SIG-M5 (cell line): Measurements from ENCODE around the gene NFE2L1.
"Not testable (repeated sequence)": the region's sequence is repeated elsewhere in the genome, so short reads cannot be mapped to it uniquely, and the experiment has no call there.

Experiments
- DNase-seq: peaks from one replicate; lab custom pipeline; 2025; lab: John Stamatoyannopoulos, UW

Gene NFE2L1

GRCh38 chr17:48048384-48049126 is 396 bp downstream of the NFE2L1 start:
- DNase-seq: peak; percentile 21

DNA sequence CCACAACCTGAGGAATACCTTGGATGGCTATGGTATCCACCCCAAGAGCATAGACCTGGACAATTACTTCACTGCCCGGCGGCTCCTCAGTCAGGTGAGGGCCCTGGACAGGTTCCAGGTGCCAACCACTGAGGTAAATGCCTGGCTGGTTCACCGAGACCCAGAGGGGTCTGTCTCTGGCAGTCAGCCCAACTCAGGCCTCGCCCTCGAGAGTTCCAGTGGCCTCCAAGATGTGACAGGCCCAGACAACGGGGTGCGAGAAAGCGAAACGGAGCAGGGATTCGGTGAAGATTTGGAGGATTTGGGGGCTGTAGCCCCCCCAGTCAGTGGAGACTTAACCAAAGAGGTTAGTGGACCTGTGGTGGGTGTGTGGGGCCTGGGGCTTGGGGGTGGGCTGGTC is 3.1 kb downstream of the NFE2L1 start:
- no peak for DNase-seq

DNA sequence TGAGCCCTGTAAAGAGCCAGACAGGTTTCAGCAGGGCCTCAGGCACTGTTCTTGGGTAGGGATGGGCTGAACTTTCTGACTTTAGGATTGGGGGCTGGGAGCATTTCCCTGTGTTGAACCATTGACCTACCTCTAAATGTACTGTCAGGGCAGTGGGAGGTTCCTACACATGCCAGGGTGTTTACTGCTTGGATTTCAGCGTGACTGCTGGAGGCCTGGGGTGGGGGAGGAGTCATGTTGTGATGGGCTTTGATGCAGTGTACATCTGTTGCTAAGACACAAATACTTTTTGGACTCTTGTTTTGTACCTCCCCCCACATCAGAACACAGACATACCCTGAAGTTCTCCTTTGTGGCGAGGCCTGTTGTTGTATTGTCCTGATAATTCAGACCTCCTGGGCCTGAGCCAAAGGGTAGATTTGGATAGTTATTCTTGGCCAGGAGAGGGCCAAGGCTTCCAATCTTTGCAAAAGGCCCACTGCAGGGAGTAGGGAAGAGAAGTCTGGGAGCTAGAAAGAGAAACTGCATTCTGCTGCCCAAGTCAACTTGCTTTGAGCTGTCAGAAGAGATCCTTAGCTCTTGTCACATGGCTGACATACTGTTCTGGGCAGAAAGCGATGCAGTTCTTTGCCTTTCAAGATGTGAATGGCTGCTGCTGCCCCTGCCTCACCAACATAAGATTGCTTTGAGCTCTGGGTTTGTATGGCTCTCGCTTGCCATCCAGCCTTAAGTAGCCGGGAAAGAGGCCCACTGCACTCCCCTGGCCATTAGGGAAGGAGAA is 3.7 kb downstream of the NFE2L1 start:
- no peak for DNase-seq

DNA sequence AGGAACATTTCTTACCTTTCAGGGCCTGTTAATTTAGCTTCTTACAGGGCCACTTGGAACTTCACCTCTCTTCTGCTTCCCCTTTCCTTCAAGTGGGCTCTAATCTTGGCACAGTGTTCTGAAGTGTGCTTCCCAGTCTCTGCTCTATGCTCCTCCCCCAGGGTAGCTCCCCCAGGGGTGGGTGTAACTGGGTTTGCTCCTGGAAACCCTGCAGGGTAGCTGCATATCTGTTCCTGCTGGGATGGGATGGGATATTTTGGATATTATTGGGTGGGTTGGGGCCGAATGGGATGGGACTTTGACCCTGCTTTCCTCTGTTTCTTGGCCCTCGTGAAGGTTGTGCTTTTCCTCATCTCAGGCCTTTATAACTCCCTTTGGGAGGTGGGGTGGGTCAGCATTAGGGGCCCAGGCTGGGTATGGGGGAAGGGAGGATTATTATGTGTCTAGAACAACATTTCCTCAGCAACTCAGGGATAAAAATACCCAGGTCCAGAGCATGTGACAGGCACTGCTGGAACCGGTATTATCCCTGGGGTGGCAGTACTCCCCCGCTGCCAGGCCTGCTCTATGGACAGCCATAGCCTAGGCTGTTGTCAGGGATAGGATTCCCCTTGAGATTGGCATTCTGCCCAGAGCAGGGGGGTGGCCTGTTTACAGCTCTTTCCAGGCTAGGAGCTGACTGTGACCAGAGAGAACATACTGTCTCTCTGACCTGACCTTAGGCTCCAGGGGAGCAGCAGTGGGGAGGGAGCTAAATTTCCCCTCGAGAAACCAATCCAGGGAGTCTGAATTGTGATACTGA is 5.0 kb downstream of the NFE2L1 start:
- no peak for DNase-seq

- no peak for DNase-seq
Observed at GRCh38 chr17:48053758-48054237, 5.6 kb downstream of the NFE2L1 start.

DNA sequence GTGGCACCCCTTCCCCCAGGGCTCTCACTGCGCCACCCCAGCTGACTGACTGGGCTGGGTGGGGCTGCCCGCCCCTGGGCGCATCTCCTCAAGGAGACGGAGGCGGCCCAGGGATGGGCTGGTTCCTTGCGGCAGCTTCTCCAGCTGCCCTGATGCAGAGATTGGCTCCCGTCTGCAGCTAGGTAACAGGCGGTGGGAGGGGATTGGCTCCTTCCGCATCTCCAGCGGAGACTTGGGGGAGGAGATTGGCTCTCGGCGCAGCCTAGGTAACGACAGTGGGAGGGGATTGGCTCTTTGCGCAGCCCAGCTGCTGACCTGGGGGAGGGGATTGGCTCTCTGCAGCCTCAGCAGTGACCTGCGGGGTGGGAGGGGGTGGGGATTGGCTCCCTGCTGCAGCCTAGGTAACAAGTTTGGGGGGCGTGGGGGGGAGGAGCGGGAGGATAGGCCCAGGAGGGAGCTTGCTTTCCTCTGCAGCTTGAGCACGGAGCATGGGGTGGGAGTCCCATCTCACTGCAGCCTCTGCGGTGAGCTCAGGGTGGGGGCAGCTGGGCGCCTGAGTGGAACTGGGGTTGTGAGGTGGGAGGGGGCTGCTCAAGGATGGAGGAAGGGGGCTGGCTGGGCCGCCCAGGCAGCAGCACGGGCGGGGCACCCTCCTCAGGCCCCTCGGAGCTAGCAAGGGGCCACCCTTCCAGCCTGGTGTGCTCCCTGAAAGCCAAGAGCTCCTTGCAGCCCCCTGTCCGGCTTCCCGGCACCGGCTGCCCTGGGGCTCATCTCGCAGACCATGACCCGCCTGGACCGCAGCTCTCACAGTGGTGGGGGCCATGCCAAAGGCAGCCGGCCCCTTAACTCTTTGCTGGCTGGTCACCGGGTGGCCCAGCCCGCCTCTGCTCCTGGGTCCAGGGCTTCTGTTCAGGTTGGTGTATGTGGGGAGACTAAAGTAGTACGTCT is 6.4 kb downstream of the NFE2L1 start:
- no peak for DNase-seq

DNA sequence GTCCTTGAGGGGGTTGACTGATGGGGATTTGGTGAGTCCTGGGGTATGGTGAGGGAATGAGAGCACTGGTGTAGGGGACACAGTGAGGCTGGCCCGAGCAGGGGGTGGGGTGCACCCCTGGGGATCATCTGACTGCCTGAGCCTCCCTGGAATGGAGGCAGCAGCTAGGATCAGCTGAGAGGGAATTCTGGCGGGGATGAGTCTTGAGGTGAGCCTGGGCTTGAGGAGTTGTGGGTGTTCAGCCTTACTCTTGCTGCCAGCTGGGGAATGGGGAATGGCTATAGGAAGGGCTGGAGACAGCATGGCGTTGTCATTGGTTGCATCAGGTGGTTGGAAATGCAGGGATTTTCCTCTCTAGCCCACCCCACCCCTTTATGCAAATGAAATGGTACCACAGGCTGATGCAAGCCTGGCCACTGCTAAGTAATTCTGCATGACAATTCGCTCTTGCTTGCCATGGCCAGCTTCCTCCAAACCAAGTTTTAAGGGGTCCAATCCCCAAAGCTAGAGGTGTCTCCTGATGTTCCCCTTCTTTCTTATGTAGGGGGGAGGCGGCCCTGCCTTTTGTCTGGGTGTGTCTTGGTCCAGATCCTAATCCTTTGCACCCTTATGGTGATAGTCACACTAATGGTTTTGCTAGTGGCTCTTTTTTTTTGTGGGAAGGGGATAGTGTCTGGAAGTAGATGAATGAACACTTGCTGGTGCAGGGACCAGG is 7.5 kb downstream of the NFE2L1 start:
- DNase-seq: no peak

DNA sequence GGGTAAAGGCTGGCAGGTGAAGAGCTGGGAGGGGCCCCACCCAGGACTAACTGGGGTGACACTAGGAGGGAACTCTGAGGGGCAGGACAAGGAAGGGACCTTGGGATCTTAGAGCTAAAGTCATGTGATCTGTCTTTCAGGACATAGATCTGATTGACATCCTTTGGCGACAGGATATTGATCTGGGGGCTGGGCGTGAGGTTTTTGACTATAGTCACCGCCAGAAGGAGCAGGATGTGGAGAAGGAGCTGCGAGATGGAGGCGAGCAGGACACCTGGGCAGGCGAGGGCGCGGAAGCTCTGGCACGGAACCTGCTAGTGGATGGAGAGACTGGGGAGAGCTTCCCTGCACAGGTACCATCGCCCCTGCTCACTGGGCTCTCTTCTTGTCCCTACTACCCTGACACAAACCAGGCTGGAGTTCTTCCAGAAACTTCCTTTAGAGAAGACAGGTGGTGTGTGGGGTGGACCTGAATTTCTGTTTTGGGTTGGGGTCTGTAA is 8.1 kb downstream of the NFE2L1 start:
- DNase-seq: no peak

- no peak for DNase-seq
Observed at GRCh38 chr17:48056879-48057278, 8.7 kb downstream of the NFE2L1 start.

GRCh38 chr17:48057626-48058025 is 9.5 kb downstream of the NFE2L1 start:
- DNase-seq: no peak

DNA sequence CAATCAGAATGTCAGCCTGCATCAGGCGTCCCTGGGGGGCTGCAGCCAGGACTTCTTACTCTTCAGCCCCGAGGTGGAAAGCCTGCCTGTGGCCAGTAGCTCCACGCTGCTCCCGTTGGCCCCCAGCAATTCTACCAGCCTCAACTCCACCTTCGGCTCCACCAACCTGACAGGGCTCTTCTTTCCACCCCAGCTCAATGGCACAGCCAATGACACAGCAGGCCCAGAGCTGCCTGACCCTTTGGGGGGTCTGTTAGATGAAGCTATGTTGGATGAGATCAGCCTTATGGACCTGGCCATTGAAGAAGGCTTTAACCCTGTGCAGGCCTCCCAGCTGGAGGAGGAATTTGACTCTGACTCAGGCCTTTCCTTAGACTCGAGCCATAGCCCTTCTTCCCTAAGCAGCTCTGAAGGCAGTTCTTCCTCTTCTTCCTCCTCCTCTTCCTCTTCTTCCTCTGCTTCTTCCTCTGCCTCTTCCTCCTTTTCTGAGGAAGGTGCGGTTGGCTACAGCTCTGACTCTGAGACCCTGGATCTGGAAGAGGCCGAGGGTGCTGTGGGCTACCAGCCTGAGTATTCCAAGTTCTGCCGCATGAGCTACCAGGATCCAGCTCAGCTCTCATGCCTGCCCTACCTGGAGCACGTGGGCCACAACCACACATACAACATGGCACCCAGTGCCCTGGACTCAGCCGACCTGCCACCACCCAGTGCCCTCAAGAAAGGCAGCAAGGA is 10.4 kb downstream of the NFE2L1 start:
- DNase-seq: no peak

GRCh38 chr17:48059125-48059668 is 11.0 kb downstream of the NFE2L1 start:
- no peak for DNase-seq

DNA sequence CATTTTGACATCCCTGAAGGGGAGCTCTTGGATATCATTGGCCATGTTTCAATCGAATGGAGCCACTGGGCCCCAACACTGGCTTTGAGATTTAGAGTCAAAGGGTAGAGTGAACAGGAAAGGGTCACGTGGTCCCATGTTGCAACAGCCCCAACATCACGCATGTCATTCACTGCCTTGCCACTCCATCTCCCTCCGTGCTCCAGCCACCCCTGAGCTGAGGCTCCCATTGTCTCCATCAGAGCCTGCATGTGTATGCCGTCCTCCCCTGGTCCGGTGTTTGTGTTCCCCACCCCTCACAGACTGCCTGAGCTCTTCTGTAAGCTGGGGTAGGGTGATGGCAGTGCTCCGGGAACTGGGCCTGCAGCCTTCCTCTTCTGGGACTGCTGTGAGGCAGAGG is 12.1 kb downstream of the NFE2L1 start:
- no peak for DNase-seq

DNA sequence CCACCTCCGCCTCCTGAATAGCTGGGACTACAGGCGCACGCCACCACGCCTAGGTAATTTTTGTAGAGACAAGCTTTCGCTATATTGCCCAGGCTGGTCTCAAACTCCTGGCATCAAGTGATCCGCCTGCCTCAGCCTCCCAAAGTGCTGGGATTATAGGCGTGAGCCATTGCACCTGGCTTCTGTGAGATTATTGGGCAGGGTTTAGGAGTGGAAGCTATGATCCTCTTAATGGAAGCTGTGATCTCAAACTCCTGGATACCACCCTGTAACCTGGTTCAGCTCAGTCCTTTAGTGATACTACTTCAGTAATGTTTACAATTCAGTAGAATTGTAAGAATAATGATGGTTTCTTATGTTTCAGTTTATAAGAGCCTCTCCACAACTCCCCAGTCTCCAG is 14.1 kb downstream of the NFE2L1 start:
- no peak for DNase-seq

GRCh38 chr17:48064638-48065037 is 16.5 kb downstream of the NFE2L1 start:
- DNase-seq: no peak

DNA sequence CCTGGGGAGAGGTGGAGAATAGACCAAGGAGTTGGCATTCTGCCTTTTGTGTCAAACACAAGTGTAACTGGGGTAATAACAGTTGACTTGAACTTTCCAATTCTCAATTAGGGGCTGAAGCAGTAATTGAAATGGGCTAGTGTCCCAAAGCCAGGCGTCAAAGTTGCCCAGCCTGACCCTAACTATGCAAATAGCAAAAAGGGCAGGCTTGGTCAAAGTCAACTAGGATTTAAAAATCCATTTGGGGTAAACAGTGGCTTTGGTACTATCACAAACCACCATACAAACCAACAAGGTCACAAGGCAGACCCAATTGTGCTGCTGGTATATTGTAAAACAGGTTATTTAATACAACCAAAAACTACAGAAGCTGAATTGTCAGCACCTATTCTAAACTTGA is 18.0 kb downstream of the NFE2L1 start:
- no peak for DNase-seq

- DNase-seq: no peak
Observed at GRCh38 chr17:48066656-48067055, 18.5 kb downstream of the NFE2L1 start.

DNA sequence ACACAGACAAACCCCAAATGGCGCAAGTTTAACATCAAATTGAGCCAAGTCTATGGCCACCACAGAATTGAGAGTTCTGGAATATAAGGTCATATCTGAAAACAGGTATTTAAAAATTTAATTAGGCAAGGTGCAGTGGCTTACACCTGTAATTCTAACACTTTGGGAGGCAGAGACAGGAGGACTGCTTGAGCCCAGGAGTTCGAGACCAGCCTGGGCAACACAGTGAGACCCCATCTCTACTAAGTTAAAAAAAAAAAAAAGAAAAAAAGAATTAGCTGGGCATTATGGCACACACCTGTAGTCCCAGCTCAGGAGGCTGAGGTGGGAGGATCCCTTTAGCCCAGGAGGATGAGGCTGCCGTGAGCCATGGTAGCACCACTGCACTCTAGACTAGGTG is 19.1 kb downstream of the NFE2L1 start:
- DNase-seq: no peak

- not testable (repeated sequence) for DNase-seq
Observed at GRCh38 chr17:48067808-48068207, 19.6 kb downstream of the NFE2L1 start.
